OCI-LY7 (cell line): Measurements from ENCODE around the gene MARF1. TPM values are rescaled to one million over a fixed set of nuclear protein-coding genes. Genes with fewer than 3 reads are reported as not detected.

Source experiments
- BruUV-seq: library from RNA; stranded (reverse); fragments of 400-500 nt; replicated peaks from 2 replicates; lab custom pipeline; 2021; lab: Mats Ljungman, UMichigan
- CTCF ChIA-PET: fragments of 300-600 bp; sonication (Branson Sonifier 250); formaldehyde crosslinking; loops from one replicate; lab custom pipeline; 2022; ENCODE audit warnings: antibody characterized with exemption; ENCODE audit not compliant: unreplicated experiment; lab: Charles Lee
- POLR2A ChIA-PET: fragments of 300-600 bp; sonication (Branson Sonifier 250); formaldehyde crosslinking; loops from one replicate; lab custom pipeline; 2022; ENCODE audit warnings: antibody characterized with exemption; lab: Charles Lee
- DNase-seq: peaks from one replicate; pipeline ENCODE4 v3.0.0-alpha.2; 2015; ENCODE audit warnings: low spot score
- H2AFZ ChIP-seq: fragments of 200-600 bp; sonication (generic), shearing (Covaris generic); 2 replicates; pipeline ENCODE4 v1.6.1; 2014; ENCODE audit warnings: mild to moderate bottlenecking, antibody characterized with exemption, low read length, moderate library complexity
- H3K27ac ChIP-seq: fragments of 200-600 bp; sonication (generic); 2 replicates; pipeline ENCODE4 v1.5.1; 2014; ENCODE audit warnings: mixed run types, low read depth, mild to moderate bottlenecking, moderate library complexity, low read length, inconsistent platforms; ENCODE audit not compliant: poor library complexity, severe bottlenecking
- H3K36me3 ChIP-seq: fragments of 200-600 bp; sonication (generic); 2 replicates; pipeline ENCODE4 v1.6.1; 2014; ENCODE audit warnings: mild to moderate bottlenecking, antibody characterized with exemption, low read length, moderate library complexity, mixed read lengths; ENCODE audit not compliant: insufficient read depth
- H3K4me1 ChIP-seq: fragments of 200-600 bp; sonication (generic); 2 replicates; pipeline ENCODE4 v1.5.1; 2014; ENCODE audit warnings: mild to moderate bottlenecking, low read length; ENCODE audit not compliant: insufficient read depth, poor library complexity, severe bottlenecking
- H3K4me2 ChIP-seq: fragments of 200-600 bp; sonication (generic); 2 replicates; pipeline ENCODE4 v1.6.1; 2014; ENCODE audit warnings: mild to moderate bottlenecking, low read length
- H3K4me3 ChIP-seq: fragments of 200-600 bp; sonication (generic); 2 replicates; pipeline ENCODE4 v1.5.1; 2014; ENCODE audit warnings: mild to moderate bottlenecking, low read depth, low read length; ENCODE audit not compliant: poor library complexity, severe bottlenecking
- H3K79me2 ChIP-seq: fragments of 200-600 bp; sonication (generic); 2 replicates; pipeline ENCODE4 v1.6.1; 2016; ENCODE audit warnings: low read depth, mild to moderate bottlenecking, low read length, moderate library complexity, mixed read lengths; ENCODE audit not compliant: insufficient read depth
- H3K9me2 ChIP-seq: fragments of 200-600 bp; sonication (generic); 2 replicates; pipeline ENCODE4 v1.6.1; 2016; ENCODE audit warnings: mild to moderate bottlenecking, low read length, mixed read lengths; ENCODE audit not compliant: insufficient read depth
- H3K9me3 ChIP-seq: fragments of 200-600 bp; sonication (generic); 2 replicates; pipeline ENCODE4 v1.6.1; 2014; ENCODE audit warnings: mild to moderate bottlenecking, mixed run types, low read length, mixed read lengths
- H4K20me1 ChIP-seq: fragments of 200-600 bp; sonication (generic); 2 replicates; pipeline ENCODE4 v1.6.1; 2014; ENCODE audit warnings: mild to moderate bottlenecking, antibody characterized with exemption, low read length, moderate library complexity, mixed read lengths; ENCODE audit not compliant: insufficient read depth
- EZH2phosphoT487 ChIP-seq: fragments of 200-600 bp; sonication (generic); IDR thresholded peaks from 2 replicates; pipeline ENCODE4 v1.6.1; 2018; ENCODE audit warnings: low read depth, borderline replicate concordance, mild to moderate bottlenecking, mixed run types, antibody characterized with exemption, low read length, moderate library complexity, mixed read lengths
- intact Hi-C: fragments of 100-400 bp; cut with micrococcal nuclease; formaldehyde crosslinking; loops from one replicate; pipeline ENCODE4 v1.10.0; 2022; ENCODE audit not compliant: unreplicated experiment
- total RNA-seq, 2 experiments: library from RNA; depleted of rRNA in 1 of 2; stranded (reverse); fragments of >200 nt in 1 of 2; shearing (Covaris generic) in 1 of 2; gene quantifications; 2 replicates each; pipeline ENCODE4 v1.2.3, GENCODE V29; 2014 to 2022
- TF ChIP-seq, protein P1 (sequence below): fragments of 200-600 bp; sonication (generic); conservative IDR thresholded peaks from 2 replicates; pipeline ENCODE4 v1.5.1; 2014; ENCODE audit warnings: mild to moderate bottlenecking, antibody characterized with exemption, low read length, moderate library complexity, mixed read lengths

Gene MARF1
- total RNA-seq, 2 experiments from 2014 or later = 20.6 to 71.1 TPM

DNA sequence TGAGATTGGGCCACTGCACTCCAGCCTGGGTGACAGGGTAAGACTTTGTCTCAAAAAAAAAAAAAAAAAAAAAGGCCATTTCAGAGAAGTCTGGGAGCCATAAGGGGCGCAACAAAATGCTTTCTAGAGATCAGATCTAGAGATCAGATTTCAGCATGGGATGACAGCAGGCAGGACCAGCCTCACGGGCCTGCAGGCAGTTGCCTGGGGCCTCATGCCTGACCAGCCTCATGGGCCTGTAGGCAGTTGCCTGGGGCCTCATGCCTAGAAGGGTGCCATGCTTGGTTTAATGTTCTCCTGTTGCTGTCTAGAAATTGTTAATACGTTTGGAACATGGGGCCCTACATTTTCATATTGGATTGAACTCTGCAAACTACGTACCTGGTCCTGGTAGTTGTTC lies 59.4 kb downstream of the MARF1 start:
- no peak for DNase-seq
- no peaks in the 10 kb centered on the region for H3K79me2 ChIP-seq
- no peaks in the 10 kb centered on the region for H3K4me1 ChIP-seq
- no peak overlapping the region for H2AFZ ChIP-seq
- TF ChIP-seq, protein P1, sequence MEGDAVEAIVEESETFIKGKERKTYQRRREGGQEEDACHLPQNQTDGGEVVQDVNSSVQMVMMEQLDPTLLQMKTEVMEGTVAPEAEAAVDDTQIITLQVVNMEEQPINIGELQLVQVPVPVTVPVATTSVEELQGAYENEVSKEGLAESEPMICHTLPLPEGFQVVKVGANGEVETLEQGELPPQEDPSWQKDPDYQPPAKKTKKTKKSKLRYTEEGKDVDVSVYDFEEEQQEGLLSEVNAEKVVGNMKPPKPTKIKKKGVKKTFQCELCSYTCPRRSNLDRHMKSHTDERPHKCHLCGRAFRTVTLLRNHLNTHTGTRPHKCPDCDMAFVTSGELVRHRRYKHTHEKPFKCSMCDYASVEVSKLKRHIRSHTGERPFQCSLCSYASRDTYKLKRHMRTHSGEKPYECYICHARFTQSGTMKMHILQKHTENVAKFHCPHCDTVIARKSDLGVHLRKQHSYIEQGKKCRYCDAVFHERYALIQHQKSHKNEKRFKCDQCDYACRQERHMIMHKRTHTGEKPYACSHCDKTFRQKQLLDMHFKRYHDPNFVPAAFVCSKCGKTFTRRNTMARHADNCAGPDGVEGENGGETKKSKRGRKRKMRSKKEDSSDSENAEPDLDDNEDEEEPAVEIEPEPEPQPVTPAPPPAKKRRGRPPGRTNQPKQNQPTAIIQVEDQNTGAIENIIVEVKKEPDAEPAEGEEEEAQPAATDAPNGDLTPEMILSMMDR = no peak
- TF ChIP-seq EZH2phosphoT487 = no peak
- H3K4me2 ChIP-seq = no peak overlapping the region
- CTCF ChIA-PET = no interaction called here
- no TSS peak for BruUV-seq
- H3K27ac ChIP-seq = no peak overlapping the region
- POLR2A ChIA-PET = interaction anchor here (0.7 kb wide), 1 partner anchor 29 kb away, joined by 5 read pairs; no protein-coding TSS in a partner anchor
- H3K9me2 ChIP-seq = no peaks in the 10 kb centered on the region
- H3K9me3 ChIP-seq = peaks cover 9% of the 10 kb centered on the region; the same call in 1 of the 2 replicates
- intact Hi-C loops = no loop called here
- no peaks in the 10 kb centered on the region for H4K20me1 ChIP-seq
- no peak overlapping the region for H3K4me3 ChIP-seq
- H3K36me3 ChIP-seq = peaks cover 8% of the 10 kb centered on the region; the same call in 1 of the 2 replicates

DNA sequence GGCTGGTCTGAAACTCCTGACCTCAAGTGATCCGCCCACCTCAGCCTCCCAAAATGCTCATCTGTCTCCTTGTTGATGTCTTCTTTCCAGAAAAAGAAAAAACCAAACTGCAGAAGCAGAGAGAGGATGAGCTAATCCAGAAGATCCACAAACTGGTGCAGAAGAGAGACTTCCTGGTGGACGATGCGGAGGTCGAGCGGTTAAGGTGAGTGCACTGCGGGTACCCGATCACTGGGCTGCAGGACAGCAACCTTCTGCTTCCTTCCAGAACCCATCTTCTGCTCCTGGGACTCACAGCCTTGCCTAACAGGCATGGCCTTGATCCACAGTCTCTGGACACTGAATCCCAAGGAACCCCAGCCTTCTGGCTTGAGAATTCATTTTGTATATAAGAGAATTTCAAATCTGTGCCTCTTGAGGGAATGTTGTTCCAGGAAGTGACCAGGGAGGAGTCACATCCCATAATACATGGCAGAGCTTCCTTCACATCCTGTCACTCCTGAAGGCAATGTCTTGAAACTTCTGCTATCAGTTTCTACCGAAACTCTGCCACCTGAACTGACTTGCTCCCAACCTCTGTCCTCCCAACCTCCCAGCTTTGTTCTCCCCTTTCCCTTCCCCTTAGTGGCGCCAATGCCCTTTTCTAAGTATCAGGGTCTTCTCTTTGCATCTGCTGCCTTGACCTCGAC lies 61.7 kb downstream of the MARF1 start:
- Histone ChIP-seq H3K27ac (no peak overlapping the region), H3K36me3 (no peaks in the 10 kb centered on the region), H2AFZ (no peak overlapping the region), H3K9me2 (no peaks in the 10 kb centered on the region), H3K9me3 (peaks cover 7% of the 10 kb centered on the region; the same call in 1 of the 2 replicates), H4K20me1 (no peaks in the 10 kb centered on the region), H3K4me2 (no peak overlapping the region), H3K79me2 (no peaks in the 10 kb centered on the region), H3K4me3 (no peak overlapping the region), H3K4me1 (no peaks in the 10 kb centered on the region)
- no peak for TF ChIP-seq EZH2phosphoT487
- TF ChIP-seq, protein P1 = no peak
- ChIA-PET POLR2A (interaction anchor here (0.7 kb wide), 1 partner anchor 10 kb away, joined by 3 read pairs; no protein-coding TSS in a partner anchor), CTCF (no interaction called here)
- no TSS peak for BruUV-seq
- intact Hi-C loops = no loop called here
- DNase-seq = no peak

DNA sequence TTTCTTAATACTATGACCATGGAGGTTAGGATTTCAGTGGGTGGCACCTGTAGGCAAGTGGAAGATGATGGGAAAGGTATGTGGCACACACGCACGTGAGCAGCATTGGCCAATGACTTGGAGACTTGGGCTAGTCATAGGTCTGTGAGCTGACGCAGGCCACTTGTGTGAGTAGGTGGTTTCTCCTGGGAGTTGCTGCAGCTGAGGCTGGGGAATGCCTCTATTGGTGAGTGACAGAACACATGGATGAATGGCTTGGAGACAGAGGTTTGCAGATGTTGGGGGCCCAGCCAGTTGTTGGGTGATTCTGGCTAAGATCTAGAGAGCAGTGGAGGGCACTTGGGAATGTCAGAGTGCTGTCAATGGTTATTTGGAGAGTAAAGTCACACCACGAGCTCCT lies 64.1 kb downstream of the MARF1 start:
- BruUV-seq = no TSS peak
- H3K79me2 ChIP-seq = no peaks in the 10 kb centered on the region
- H3K4me3 ChIP-seq = no peak overlapping the region
- H3K36me3 ChIP-seq = no peaks in the 10 kb centered on the region
- intact Hi-C loops = no loop called here
- no peaks in the 10 kb centered on the region for H3K9me2 ChIP-seq
- H3K4me2 ChIP-seq = no peak overlapping the region
- ChIA-PET CTCF (no interaction called here), POLR2A (no interaction called here)
- no peak overlapping the region for H3K27ac ChIP-seq
- H4K20me1 ChIP-seq = no peaks in the 10 kb centered on the region
- no peaks in the 10 kb centered on the region for H3K4me1 ChIP-seq
- TF ChIP-seq, protein P1 = no peak
- TF ChIP-seq EZH2phosphoT487 = no peak
- no peaks in the 10 kb centered on the region for H3K9me3 ChIP-seq
- DNase-seq = no peak
- no peak overlapping the region for H2AFZ ChIP-seq
